HEK293 (cell line): ENCODE results near the gene MAGI1.

ENCODE experiments used
- CTCF ChIP-seq: fragments of 450-650 bp; formaldehyde crosslinking; IDR thresholded peaks from 2 replicates; pipeline ENCODE4 v1.5.1; 2016; ENCODE audit warnings: missing biosample characterization, missing genetic modification characterization
- HOXA7 ChIP-seq: sonication (generic); formaldehyde crosslinking; IDR thresholded peaks from 2 replicates; pipeline ENCODE4 v1.8.1; 2022; ENCODE audit warnings: missing genetic modification reagents, borderline replicate concordance
- TCF7L2 ChIP-seq: IDR thresholded peaks from 2 replicates; pipeline ENCODE4 v1.6.1; 2011; ENCODE audit warnings: low read depth, mild to moderate bottlenecking, inconsistent platforms, low read length, moderate library complexity, borderline replicate concordance
- ZBTB44 ChIP-seq: fragments of 450-650 bp; IDR thresholded peaks from 2 replicates; pipeline ENCODE4 v1.5.1; 2018; ENCODE audit warnings: missing biosample characterization, mild to moderate bottlenecking, missing genetic modification characterization
- ZNF335 ChIP-seq: fragments of 450-650 bp; formaldehyde crosslinking; conservative IDR thresholded peaks from 2 replicates; pipeline ENCODE4 v1.5.1; 2016; ENCODE audit warnings: missing biosample characterization, missing genetic modification characterization
- ZNF416 ChIP-seq: fragments of 450-650 bp; formaldehyde crosslinking; IDR thresholded peaks from 2 replicates; pipeline ENCODE4 v1.5.1; 2016; ENCODE audit warnings: missing biosample characterization, missing genetic modification characterization
- ZXDB ChIP-seq: fragments of 450-650 bp; formaldehyde crosslinking; IDR thresholded peaks from 2 replicates; pipeline ENCODE4 v1.5.1; 2016; ENCODE audit warnings: missing biosample characterization, missing genetic modification characterization

GRCh38 chr3:66019896-66020295 lies 18.8 kb downstream of the MAGI1 start:
- TF ChIP-seq ZBTB44 (tag by site-specific recombination): no peak
- no peak for TF ChIP-seq TCF7L2
- TF ChIP-seq CTCF: no peak
- no peak for TF ChIP-seq ZNF335 (tag by site-specific recombination)
- no peak for TF ChIP-seq ZXDB (tag by site-specific recombination)
- TF ChIP-seq HOXA7 (CRISPR knock-in tag): no peak
- TF ChIP-seq ZNF416 (tag by site-specific recombination): no peak
